NCI-H2081 treated with DMSO at 0.1 percent for 48 hours (cell line): Measurements from ENCODE around the gene EYA4.

Experiments
- DNase-seq: peaks from one replicate; lab custom pipeline; 2025; lab: John Stamatoyannopoulos, UW

EYA4 gene

GRCh38 chr6:133290930-133291329 is 49.8 kb downstream of the EYA4 start:
- no peak for DNase-seq

- DNase-seq: no peak
Observed at GRCh38 chr6:133291671-133292070, 50.5 kb downstream of the EYA4 start.

- DNase-seq: no peak
Observed at GRCh38 chr6:133297657-133298056, 56.5 kb downstream of the EYA4 start.

- DNase-seq: no peak
Observed at GRCh38 chr6:133298335-133298734, 57.2 kb downstream of the EYA4 start.

- DNase-seq: no peak
Observed at GRCh38 chr6:133298801-133299200, 57.6 kb downstream of the EYA4 start.

- DNase-seq: no peak
Observed at GRCh38 chr6:133300896-133301295, 59.7 kb downstream of the EYA4 start.

- DNase-seq: no peak
Observed at GRCh38 chr6:133301835-133302234, 60.7 kb downstream of the EYA4 start.

- DNase-seq: no peak
Observed at GRCh38 chr6:133306931-133307330, 65.8 kb downstream of the EYA4 start.

- no peak for DNase-seq
Observed at GRCh38 chr6:133309579-133309978, 68.4 kb downstream of the EYA4 start.

- no peak for DNase-seq
Observed at GRCh38 chr6:133312006-133312405, 70.8 kb downstream of the EYA4 start.

- no peak for DNase-seq
Observed at GRCh38 chr6:133313068-133313467, 71.9 kb downstream of the EYA4 start.

GRCh38 chr6:133314947-133315346 is 73.8 kb downstream of the EYA4 start:
- DNase-seq: no peak

GRCh38 chr6:133315811-133316210 is 74.7 kb downstream of the EYA4 start:
- DNase-seq: no peak

- DNase-seq: no peak
Observed at GRCh38 chr6:133317704-133318103, 76.5 kb downstream of the EYA4 start.

- DNase-seq: no peak
Observed at GRCh38 chr6:133326584-133326983, 85.4 kb downstream of the EYA4 start.

- no peak for DNase-seq
Observed at GRCh38 chr6:133333852-133334251, 92.7 kb downstream of the EYA4 start.

- DNase-seq: no peak
Observed at GRCh38 chr6:133337308-133337707, 96.2 kb downstream of the EYA4 start.

GRCh38 chr6:133339543-133340384 is 98.6 kb downstream of the EYA4 start:
- DNase-seq: no peak

GRCh38 chr6:133340557-133340956 is 99.4 kb downstream of the EYA4 start:
- DNase-seq: no peak

- DNase-seq: no peak
Observed at GRCh38 chr6:133341607-133342158, 100.5 kb downstream of the EYA4 start.

- no peak for DNase-seq
Observed at GRCh38 chr6:133343220-133343619, 102.1 kb downstream of the EYA4 start.

- no peak for DNase-seq
Observed at GRCh38 chr6:133348846-133349245, 107.7 kb downstream of the EYA4 start.

GRCh38 chr6:133350928-133351327 is 109.8 kb downstream of the EYA4 start:
- DNase-seq: no peak

GRCh38 chr6:133352046-133352445 is 110.9 kb downstream of the EYA4 start:
- no peak for DNase-seq
